ENCODE results near the gene WDFY4.

DNA sequence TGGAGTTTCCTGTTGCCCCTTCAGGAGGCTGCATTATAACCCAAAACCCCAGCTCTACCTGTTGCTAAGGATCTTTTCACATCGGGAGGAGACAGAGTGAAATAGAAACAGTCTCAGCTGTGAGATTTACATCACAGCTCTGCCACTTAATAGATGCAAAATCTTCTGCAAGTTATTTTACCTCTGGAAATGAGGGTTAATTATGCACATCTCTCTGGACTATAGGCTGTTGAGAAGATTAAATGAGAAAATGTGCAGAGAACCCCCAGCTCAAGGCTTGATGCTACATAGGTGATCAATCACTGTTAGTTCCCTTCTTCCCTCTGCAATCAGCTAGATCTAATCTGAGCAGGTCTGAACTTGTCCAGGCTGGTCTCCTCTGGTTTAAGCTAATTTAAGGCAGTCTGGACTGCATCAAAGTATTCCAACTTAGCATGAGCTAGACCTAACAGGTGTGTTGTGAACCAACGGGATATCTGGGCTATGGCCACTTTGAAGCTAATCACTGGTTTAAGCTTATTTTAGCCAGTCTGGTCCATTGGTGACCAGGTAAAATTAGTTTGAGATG is 263.9 kb downstream of the WDFY4 start:
- TF ChIP-seq, protein P1, sequence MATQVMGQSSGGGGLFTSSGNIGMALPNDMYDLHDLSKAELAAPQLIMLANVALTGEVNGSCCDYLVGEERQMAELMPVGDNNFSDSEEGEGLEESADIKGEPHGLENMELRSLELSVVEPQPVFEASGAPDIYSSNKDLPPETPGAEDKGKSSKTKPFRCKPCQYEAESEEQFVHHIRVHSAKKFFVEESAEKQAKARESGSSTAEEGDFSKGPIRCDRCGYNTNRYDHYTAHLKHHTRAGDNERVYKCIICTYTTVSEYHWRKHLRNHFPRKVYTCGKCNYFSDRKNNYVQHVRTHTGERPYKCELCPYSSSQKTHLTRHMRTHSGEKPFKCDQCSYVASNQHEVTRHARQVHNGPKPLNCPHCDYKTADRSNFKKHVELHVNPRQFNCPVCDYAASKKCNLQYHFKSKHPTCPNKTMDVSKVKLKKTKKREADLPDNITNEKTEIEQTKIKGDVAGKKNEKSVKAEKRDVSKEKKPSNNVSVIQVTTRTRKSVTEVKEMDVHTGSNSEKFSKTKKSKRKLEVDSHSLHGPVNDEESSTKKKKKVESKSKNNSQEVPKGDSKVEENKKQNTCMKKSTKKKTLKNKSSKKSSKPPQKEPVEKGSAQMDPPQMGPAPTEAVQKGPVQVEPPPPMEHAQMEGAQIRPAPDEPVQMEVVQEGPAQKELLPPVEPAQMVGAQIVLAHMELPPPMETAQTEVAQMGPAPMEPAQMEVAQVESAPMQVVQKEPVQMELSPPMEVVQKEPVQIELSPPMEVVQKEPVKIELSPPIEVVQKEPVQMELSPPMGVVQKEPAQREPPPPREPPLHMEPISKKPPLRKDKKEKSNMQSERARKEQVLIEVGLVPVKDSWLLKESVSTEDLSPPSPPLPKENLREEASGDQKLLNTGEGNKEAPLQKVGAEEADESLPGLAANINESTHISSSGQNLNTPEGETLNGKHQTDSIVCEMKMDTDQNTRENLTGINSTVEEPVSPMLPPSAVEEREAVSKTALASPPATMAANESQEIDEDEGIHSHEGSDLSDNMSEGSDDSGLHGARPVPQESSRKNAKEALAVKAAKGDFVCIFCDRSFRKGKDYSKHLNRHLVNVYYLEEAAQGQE (IDR thresholded peaks at IDR 0.05; ENCODE audit: low read depth) = no peak
- no peak for TF ChIP-seq NFIC (IDR thresholded peaks at IDR 0.05)
- no peak for TF ChIP-seq TAF1 (IDR thresholded peaks at IDR 0.05; ENCODE audit: low read depth)
- TF ChIP-seq YY1 (IDR thresholded peaks at IDR 0.05; ENCODE audit: low read depth) = no peak
- TF ChIP-seq CREB1 (IDR thresholded peaks at IDR 0.05; ENCODE audit: low read depth) = no peak
- TF ChIP-seq, protein P2, sequence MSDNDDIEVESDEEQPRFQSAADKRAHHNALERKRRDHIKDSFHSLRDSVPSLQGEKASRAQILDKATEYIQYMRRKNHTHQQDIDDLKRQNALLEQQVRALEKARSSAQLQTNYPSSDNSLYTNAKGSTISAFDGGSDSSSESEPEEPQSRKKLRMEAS (IDR thresholded peaks at IDR 0.05) = no peak
- no peak for TF ChIP-seq TCF12 (IDR thresholded peaks at IDR 0.05; ENCODE audit: low read depth)
- no peak for TF ChIP-seq RAD21 (IDR thresholded peaks at IDR 0.05; ENCODE audit: low read depth)
- TF ChIP-seq, protein P3, sequence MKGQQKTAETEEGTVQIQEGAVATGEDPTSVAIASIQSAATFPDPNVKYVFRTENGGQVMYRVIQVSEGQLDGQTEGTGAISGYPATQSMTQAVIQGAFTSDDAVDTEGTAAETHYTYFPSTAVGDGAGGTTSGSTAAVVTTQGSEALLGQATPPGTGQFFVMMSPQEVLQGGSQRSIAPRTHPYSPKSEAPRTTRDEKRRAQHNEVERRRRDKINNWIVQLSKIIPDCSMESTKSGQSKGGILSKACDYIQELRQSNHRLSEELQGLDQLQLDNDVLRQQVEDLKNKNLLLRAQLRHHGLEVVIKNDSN (IDR thresholded peaks at IDR 0.05) = no peak
- no peak for TF ChIP-seq CEBPB (IDR thresholded peaks at IDR 0.05)

Measured in Ishikawa (cell line).